GM12892 (cell line): ENCODE data around the gene CNGB1.
"Not testable (repeated sequence)": the region's sequence is repeated elsewhere in the genome, so short reads cannot be mapped to it uniquely, and the experiment has no call there.

Experiments used
- POLR2A ChIP-seq: IDR thresholded peaks from 2 replicates; pipeline ENCODE4 v1.6.1; 2011; ENCODE audit warnings: low read depth, low read length, control low read depth
- POLR2AphosphoS5 ChIP-seq: IDR thresholded peaks from 2 replicates; pipeline ENCODE4 v1.6.1; 2011; ENCODE audit warnings: low read depth, low read length, control low read depth

DNA sequence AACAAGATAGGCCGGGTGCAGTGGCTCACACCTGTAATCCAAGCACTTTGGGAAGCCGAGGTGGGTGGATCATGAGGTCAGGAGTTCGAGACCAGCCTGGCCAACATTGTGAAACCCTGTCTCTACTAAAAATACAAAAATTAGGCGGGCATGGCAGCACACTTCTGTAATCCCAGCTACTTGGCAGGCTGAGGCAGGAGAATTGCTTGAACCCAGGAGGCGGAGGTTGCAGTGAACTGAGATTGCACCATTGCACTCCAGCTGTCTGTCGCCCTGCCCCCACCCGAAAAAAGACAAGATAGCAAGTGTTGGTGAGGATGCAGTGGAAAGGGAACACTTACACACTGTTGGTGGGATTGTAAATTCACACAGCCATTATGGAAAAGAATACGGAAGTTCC is 27.5 kb downstream of the CNGB1 start:
- TF ChIP-seq POLR2A, POLR2AphosphoS5: not testable (repeated sequence)
